Large intestine (tissue), 3 donors: ENCODE measurements around the gene WIZ. TPM values are rescaled to one million over a fixed set of nuclear protein-coding genes. Genes with fewer than 3 reads are reported as not detected.
"Not testable (repeated sequence)": the region's sequence is repeated elsewhere in the genome, so short reads cannot be mapped to it uniquely, and the experiment has no call there.

ENCODE experiments used
- DNase-seq, 2 donors: peaks; one replicate each; pipeline versions ENCODE4 v3.0.0 to v3.0.0-alpha.2; 2013
- H3K27ac ChIP-seq: one replicate; pipeline ENCODE4 v1.5.1; 2013; ENCODE audit warnings: low read length
- H3K27me3 ChIP-seq: 2 replicates; pipeline ENCODE4 v1.6.1; 2013; ENCODE audit warnings: low read length; ENCODE audit not compliant: control insufficient read depth, insufficient read depth
- H3K36me3 ChIP-seq: 2 replicates; pipeline ENCODE4 v1.6.1; 2013; ENCODE audit warnings: low read length; ENCODE audit not compliant: control insufficient read depth, insufficient read depth
- H3K4me1 ChIP-seq: one replicate; pipeline ENCODE4 v1.6.1; 2013; ENCODE audit warnings: low read length; ENCODE audit not compliant: control insufficient read depth, insufficient read depth
- H3K4me3 ChIP-seq: one replicate; pipeline ENCODE4 v1.5.1; 2013; ENCODE audit warnings: low read length
- H3K9me3 ChIP-seq: one replicate; pipeline ENCODE4 v1.6.1; 2013; ENCODE audit warnings: mild to moderate bottlenecking, low read depth, low read length, moderate library complexity; ENCODE audit not compliant: control insufficient read depth
- WGBS: methylation state at CpG from one replicate; pipeline ENCODE4 v1.1.5; 2013; ENCODE audit warnings: low lambda C conversion rate; ENCODE audit not compliant: insufficient coverage; 5-methylcytosine and 5-hydroxymethylcytosine counted together
- polyA plus RNA-seq: library from polyadenylated mRNA; unstranded; fragments of 120-200 nt; gene quantifications from one replicate; pipeline ENCODE4 v1.2.1, GENCODE V29; 2013

WIZ gene
- polyA plus RNA-seq, 1 donor: 22.7 TPM

DNA sequence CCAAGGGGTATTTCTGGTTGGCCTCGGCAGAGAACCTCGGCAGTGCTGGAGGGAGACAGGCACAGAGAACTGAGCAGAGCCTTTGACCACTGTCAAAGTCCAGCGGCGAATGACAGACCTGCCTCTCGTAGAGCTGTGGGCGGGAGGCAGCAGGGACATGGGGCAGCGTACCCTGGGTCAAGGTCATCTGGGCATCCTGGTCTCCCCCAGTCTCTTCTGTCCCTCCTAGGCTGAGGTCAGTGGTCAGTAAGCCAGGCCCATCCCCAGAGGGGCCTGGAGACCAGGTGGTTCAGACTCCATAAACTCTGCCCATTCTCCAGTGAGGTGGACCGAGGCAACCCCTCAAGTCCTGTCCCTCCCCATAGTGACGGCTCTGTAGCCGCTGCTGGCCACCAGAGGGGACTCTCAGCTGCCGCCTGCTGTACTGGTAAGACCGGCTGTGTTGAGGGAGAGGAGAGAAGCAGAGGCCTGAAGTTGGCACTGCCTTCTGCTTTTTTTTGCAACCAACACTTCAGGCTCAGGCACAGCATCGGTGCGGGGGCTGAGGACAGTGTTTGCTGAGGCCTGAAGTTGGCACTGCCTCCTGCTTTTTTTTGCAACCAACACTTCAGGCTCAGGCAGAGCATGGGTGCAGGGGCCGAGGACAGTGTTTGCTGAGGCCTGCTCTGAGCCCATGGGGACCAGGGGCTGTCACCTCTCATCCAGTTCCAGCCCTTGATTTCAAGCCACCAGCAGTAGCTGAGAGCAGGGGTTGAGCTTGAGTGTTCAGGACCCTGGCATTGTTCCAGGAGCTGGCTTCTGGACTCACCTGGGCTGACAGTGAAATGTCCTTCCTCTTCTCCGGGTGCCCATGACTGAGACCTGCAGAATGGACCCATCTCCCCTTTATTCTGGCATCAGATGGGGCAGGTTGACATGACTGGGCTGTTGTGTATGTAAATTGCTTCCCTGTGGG lies 29.9 kb upstream of the WIZ start, which contains the start of gene PGLYRP2:
TSS of gene PGLYRP2 (minus strand) at position 111 of the 955 bp plus-strand sequence. CDS start 130 bp downstream, outside the sequence.
- H3K27me3 ChIP-seq: no peaks in the 10 kb centered on the region
- H3K27ac ChIP-seq: no peak within 1 kb of the TSS
- WGBS: no CpG with 5 or more reads among the region's 16 CpGs
- no peak within 1 kb of the TSS for H3K4me3 ChIP-seq
- peaks cover 2% of the 10 kb centered on the region for H3K9me3 ChIP-seq
- H3K4me1 ChIP-seq: no peaks in the 10 kb centered on the region
- no peaks in the 10 kb centered on the region for H3K36me3 ChIP-seq
- no peak for DNase-seq

DNA sequence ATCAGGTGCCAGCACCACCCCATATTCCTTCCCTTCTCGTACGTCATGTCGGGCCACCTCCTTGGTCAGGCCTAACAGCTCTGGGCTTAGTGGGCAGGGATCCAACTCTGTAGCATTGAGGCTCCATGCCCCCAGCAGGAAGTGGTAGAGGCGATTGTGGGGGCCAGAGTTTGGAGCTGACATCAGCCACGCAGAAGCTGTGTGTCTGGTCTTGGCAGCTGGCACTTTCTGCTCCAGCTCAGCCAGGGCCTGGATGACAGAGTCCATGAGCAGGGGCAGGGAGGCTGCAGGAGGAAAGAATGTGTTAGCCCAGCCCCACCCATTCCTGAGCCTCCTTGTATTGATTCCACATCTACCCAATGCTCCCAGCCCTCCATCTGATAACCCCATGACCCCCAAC lies 26.6 kb upstream of the WIZ start:
- no CpG with 5 or more reads among the region's 5 CpGs for WGBS
- Histone ChIP-seq H3K9me3 (peaks cover 6% of the 10 kb centered on the region), H3K4me3 (no peak overlapping the region), H3K27ac (no peak overlapping the region), H3K27me3 (peaks cover 7% of the 10 kb centered on the region), H3K4me1 (no peaks in the 10 kb centered on the region), H3K36me3 (no peaks in the 10 kb centered on the region)
- DNase-seq: no peak

GRCh38 chr19:15475611-15476010 lies 25.9 kb upstream of the WIZ start:
- H3K27ac ChIP-seq: no peak overlapping the region
- WGBS: no CpG with 5 or more reads among the region's 10 CpGs
- no peaks in the 10 kb centered on the region for H3K36me3 ChIP-seq
- H3K4me3 ChIP-seq: no peak overlapping the region
- no peaks in the 10 kb centered on the region for H3K4me1 ChIP-seq
- peaks cover 6% of the 10 kb centered on the region for H3K9me3 ChIP-seq
- peaks cover 8% of the 10 kb centered on the region for H3K27me3 ChIP-seq
- no peak for DNase-seq

- H3K36me3 ChIP-seq: no peaks in the 10 kb centered on the region
- H3K4me3 ChIP-seq: no peak overlapping the region
- no peak overlapping the region for H3K27ac ChIP-seq
- H3K27me3 ChIP-seq: peaks cover 8% of the 10 kb centered on the region
- no peaks in the 10 kb centered on the region for H3K4me1 ChIP-seq
- DNase-seq: no peak
- 100% methylated on average over 1 of the region's 4 CpGs for WGBS
- peaks cover 8% of the 10 kb centered on the region for H3K9me3 ChIP-seq
Observed at GRCh38 chr19:15475169-15475568, 25.4 kb upstream of the WIZ start.

- not testable (repeated sequence) for H3K36me3 ChIP-seq, H3K9me3 ChIP-seq, DNase-seq, H3K4me1 ChIP-seq, H3K27ac ChIP-seq, H3K4me3 ChIP-seq
- WGBS: 100% methylated on average over 1 of the region's 4 CpGs
- H3K27me3 ChIP-seq: peaks cover 20% of the 10 kb centered on the region
Observed at GRCh38 chr19:15473821-15474220, 24.1 kb upstream of the WIZ start.

- Histone ChIP-seq H3K27me3 (peaks cover 36% of the 10 kb centered on the region), H3K36me3 (no peaks in the 10 kb centered on the region), H3K27ac (no peak overlapping the region), H3K4me3 (no peak overlapping the region), H3K4me1 (no peaks in the 10 kb centered on the region), H3K9me3 (peaks cover 8% of the 10 kb centered on the region)
- no CpG with 5 or more reads among the region's 31 CpGs for WGBS
- no peak for DNase-seq
Observed at GRCh38 chr19:15471639-15472101, 21.9 kb upstream of the WIZ start.

DNA sequence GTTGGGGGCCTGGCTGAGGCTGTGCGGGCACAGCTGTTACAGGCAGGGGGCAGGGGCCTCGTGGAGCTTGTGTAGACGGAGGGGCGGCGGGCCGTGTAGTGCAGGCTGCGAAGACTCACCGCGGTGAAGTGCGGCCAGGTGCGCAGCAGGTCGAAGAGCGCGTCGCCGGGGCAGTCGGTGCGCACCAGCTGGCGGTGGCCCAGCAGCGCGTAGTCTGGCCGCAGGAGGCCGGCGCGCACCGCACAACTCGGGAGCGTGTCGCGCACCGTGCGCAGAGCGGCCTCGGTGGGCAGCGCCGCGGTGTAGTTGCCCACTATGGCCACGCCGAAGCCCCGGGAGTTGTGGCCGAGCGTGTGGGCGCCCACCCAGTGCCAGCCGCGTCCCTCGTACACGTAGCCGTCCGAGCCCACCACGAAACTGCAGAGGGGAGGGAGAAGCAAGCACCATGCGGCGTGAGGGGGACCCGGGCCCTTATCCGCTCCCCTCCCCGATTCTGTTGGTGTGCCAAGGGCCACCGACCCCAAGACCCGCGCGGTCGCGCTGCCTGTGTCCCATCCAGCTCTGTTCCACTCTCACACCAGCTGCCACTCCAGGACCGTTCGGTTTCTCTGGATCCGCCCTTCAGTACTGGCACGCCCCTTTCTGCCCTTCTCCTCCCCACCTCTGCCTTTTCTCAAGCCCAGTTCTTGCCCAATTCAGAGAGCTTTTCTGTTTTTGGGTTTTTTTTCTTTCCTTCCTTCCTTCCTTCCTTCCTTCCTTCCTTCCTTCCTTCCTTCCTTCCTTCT lies 19.9 kb upstream of the WIZ start:
- 0% methylated on average over 4 of the region's 65 CpGs for WGBS
- Histone ChIP-seq H3K36me3 (no peaks in the 10 kb centered on the region), H3K27me3 (peaks cover 41% of the 10 kb centered on the region), H3K4me3 (no peak overlapping the region), H3K9me3 (peaks cover 6% of the 10 kb centered on the region), H3K27ac (no peak overlapping the region), H3K4me1 (no peaks in the 10 kb centered on the region)
- DNase-seq: no peak

- peaks cover 49% of the 10 kb centered on the region for H3K27me3 ChIP-seq
- no peak for DNase-seq
- H3K4me1 ChIP-seq: no peaks in the 10 kb centered on the region
- 80% methylated on average over 1 of the region's 12 CpGs for WGBS
- H3K36me3 ChIP-seq: no peaks in the 10 kb centered on the region
- peaks cover 6% of the 10 kb centered on the region for H3K9me3 ChIP-seq
- no peak overlapping the region for H3K27ac ChIP-seq
- H3K4me3 ChIP-seq: no peak overlapping the region
Observed at GRCh38 chr19:15468675-15469512, 19.1 kb upstream of the WIZ start.

DNA sequence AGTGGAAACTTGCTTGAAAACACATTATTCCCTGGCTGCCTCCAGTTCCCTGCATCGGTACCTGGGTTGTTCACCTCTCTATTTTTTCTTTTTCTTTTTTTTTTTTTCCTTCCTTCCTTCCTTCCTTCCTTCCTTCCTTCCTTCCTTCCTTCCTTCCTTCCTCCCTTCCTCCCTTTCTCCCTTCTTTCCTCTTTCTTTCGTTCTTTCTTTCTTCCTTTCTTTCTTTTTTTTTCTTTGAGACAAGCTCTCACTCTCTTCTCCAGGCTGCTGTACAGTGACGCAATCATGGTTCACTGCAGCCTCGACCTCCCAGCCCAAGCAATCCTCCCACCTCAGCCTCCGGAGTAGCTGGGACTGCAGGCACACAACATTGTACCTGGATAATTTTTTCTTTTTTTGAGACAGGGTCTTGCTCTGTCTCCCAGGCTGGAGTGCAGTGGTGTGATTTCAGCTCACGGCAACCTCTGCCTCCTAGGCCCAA lies 18.0 kb upstream of the WIZ start:
- Histone ChIP-seq H3K4me3 (no peak overlapping the region), H3K4me1 (no peaks in the 10 kb centered on the region), H3K27ac (no peak overlapping the region), H3K36me3 (no peaks in the 10 kb centered on the region), H3K9me3 (peaks cover 6% of the 10 kb centered on the region), H3K27me3 (peaks cover 54% of the 10 kb centered on the region)
- DNase-seq: no peak
- 62% methylated on average over 2 of the region's 6 CpGs for WGBS
